Measurements from ENCODE around the gene SIGLEC12.
"Not testable (repeated sequence)": the region's sequence is repeated elsewhere in the genome, so short reads cannot be mapped to it uniquely, and the experiment has no call there.

Gene SIGLEC12

GRCh38 chr19:51503286-51503817 is 1.8 kb upstream of the SIGLEC12 start:
- H3K9ac ChIP-seq (ENCODE audit: low read depth, low read length), result no peak overlapping the region
- no peak overlapping the region for H3K27ac ChIP-seq (ENCODE audit: low read depth, low read length)
- no peaks in the 10 kb centered on the region for H3K36me3 ChIP-seq (ENCODE audit: insufficient read depth, low read length)
- no peaks in the 10 kb centered on the region; the same call in 1 of the 2 replicates for H3K27me3 ChIP-seq (ENCODE audit: insufficient read depth, low read length)
- H3K4me1 ChIP-seq (ENCODE audit: insufficient read depth, low read length), result no peaks in the 10 kb centered on the region
- H3K4me3 ChIP-seq (ENCODE audit: low read length), result no peak overlapping the region
- 80% methylated on average over 5 of the region's 5 CpGs for WGBS
- no peaks in the 10 kb centered on the region for H3K9me3 ChIP-seq (ENCODE audit: insufficient read depth, low read depth, low read length)

GRCh38 chr19:51500931-51501330 is 669 bp downstream of the SIGLEC12 start:
- H3K27me3 ChIP-seq (ENCODE audit: insufficient read depth, low read length); H3K4me3 ChIP-seq (ENCODE audit: low read length); H3K36me3 ChIP-seq (ENCODE audit: insufficient read depth, low read length); H3K9ac ChIP-seq (ENCODE audit: low read depth, low read length); H3K4me1 ChIP-seq (ENCODE audit: insufficient read depth, low read length); H3K9me3 ChIP-seq (ENCODE audit: insufficient read depth, low read depth, low read length); H3K27ac ChIP-seq (ENCODE audit: low read depth, low read length): not testable (repeated sequence)
- WGBS, result 66% methylated on average over 8 of the region's 8 CpGs

- H3K9me3 ChIP-seq (ENCODE audit: insufficient read depth, low read depth, low read length), result no peaks in the 10 kb centered on the region
- 21% methylated on average over 2 of the region's 3 CpGs for WGBS
- no peak overlapping the region for H3K9ac ChIP-seq (ENCODE audit: low read depth, low read length)
- H3K4me3 ChIP-seq (ENCODE audit: low read length), result no peak overlapping the region
- H3K27ac ChIP-seq (ENCODE audit: low read depth, low read length), result no peak overlapping the region
- H3K4me1 ChIP-seq (ENCODE audit: insufficient read depth, low read length), result no peaks in the 10 kb centered on the region
- no peaks in the 10 kb centered on the region; the same call in 1 of the 2 replicates for H3K27me3 ChIP-seq (ENCODE audit: insufficient read depth, low read length)
- no peaks in the 10 kb centered on the region for H3K36me3 ChIP-seq (ENCODE audit: insufficient read depth, low read length)
Observed at GRCh38 chr19:51497666-51498065, 3.9 kb downstream of the SIGLEC12 start.

DNA sequence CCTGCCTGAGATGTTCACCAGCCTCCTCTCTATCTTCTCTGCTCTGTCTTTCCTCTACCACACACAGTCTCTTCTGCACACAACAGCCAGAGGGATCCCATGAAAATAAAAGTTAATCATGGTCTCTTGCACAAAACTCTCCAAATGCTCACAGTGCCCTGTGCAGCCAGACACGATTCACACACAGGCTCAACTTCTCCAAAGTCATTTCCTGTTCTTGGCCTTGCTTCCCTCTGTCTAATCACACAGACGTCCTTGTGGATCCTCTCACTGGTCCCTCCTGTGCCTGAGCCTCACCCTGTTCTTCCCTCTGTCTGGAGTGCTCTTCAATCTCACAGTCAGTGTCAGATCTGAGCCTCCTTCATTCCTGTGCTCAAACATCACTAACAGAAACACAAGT is 7.8 kb downstream of the SIGLEC12 start:
- H3K36me3 ChIP-seq (ENCODE audit: insufficient read depth, low read length), result no peaks in the 10 kb centered on the region

GRCh38 chr19:51491586-51491985 is 10.0 kb downstream of the SIGLEC12 start:
- H3K9ac ChIP-seq (ENCODE audit: low read depth, low read length), result no peak overlapping the region
- WGBS, result 82% methylated on average over 7 of the region's 7 CpGs
- H3K4me1 ChIP-seq (ENCODE audit: insufficient read depth, low read length), result no peaks in the 10 kb centered on the region
- no peaks in the 10 kb centered on the region for H3K9me3 ChIP-seq (ENCODE audit: insufficient read depth, low read depth, low read length)
- H3K27me3 ChIP-seq (ENCODE audit: insufficient read depth, low read length), result no peaks in the 10 kb centered on the region
- H3K36me3 ChIP-seq (ENCODE audit: insufficient read depth, low read length), result no peaks in the 10 kb centered on the region
- H3K27ac ChIP-seq (ENCODE audit: low read depth, low read length), result no peak overlapping the region
- H3K4me3 ChIP-seq (ENCODE audit: low read length), result no peak overlapping the region

More for the DNA sequence above, 7.8 kb downstream of the SIGLEC12 start:
- no peaks in the 10 kb centered on the region for H3K9me3 ChIP-seq (ENCODE audit: insufficient read depth, low read depth, low read length)
- 41% methylated on average over 2 of the region's 2 CpGs for WGBS
- no peaks in the 10 kb centered on the region for H3K4me1 ChIP-seq (ENCODE audit: insufficient read depth, low read length)
- no peak overlapping the region for H3K4me3 ChIP-seq (ENCODE audit: low read length)
- H3K27ac ChIP-seq (ENCODE audit: low read depth, low read length), result no peak overlapping the region
- no peaks in the 10 kb centered on the region for H3K27me3 ChIP-seq (ENCODE audit: insufficient read depth, low read length)
- no peak overlapping the region for H3K9ac ChIP-seq (ENCODE audit: low read depth, low read length)

GRCh38 chr19:51490676-51491075 is 10.9 kb downstream of the SIGLEC12 start:
- H3K9me3 ChIP-seq (ENCODE audit: insufficient read depth, low read depth, low read length), result peaks cover 5% of the 10 kb centered on the region
- 71% methylated on average over 14 of the region's 14 CpGs for WGBS

GRCh38 chr19:51489113-51489512 is 12.5 kb downstream of the SIGLEC12 start:
- no peak overlapping the region for H3K9ac ChIP-seq (ENCODE audit: low read depth, low read length)
- 45% methylated on average over 2 of the region's 2 CpGs for WGBS
- H3K27me3 ChIP-seq (ENCODE audit: insufficient read depth, low read length), result no peaks in the 10 kb centered on the region
- no peak overlapping the region for H3K27ac ChIP-seq (ENCODE audit: low read depth, low read length)
- H3K9me3 ChIP-seq (ENCODE audit: insufficient read depth, low read depth, low read length), result peaks cover 6% of the 10 kb centered on the region
- H3K4me1 ChIP-seq (ENCODE audit: insufficient read depth, low read length), result no peaks in the 10 kb centered on the region
- no peaks in the 10 kb centered on the region for H3K36me3 ChIP-seq (ENCODE audit: insufficient read depth, low read length)
- no peak overlapping the region for H3K4me3 ChIP-seq (ENCODE audit: low read length)

More at GRCh38 chr19:51490676-51491075, 10.9 kb downstream of the SIGLEC12 start:
- Histone ChIP-seq H3K36me3 (ENCODE audit: insufficient read depth, low read length) (no peaks in the 10 kb centered on the region), H3K9ac (ENCODE audit: low read depth, low read length) (no peak overlapping the region), H3K4me1 (ENCODE audit: insufficient read depth, low read length) (no peaks in the 10 kb centered on the region), H3K4me3 (ENCODE audit: low read length) (no peak overlapping the region), H3K27ac (ENCODE audit: low read depth, low read length) (no peak overlapping the region), H3K27me3 (ENCODE audit: insufficient read depth, low read length) (no peaks in the 10 kb centered on the region)

GRCh38 chr19:51488491-51488890 is 13.1 kb downstream of the SIGLEC12 start:
- Histone ChIP-seq H3K27me3 (ENCODE audit: insufficient read depth, low read length) (no peaks in the 10 kb centered on the region), H3K4me3 (ENCODE audit: low read length) (no peak overlapping the region), H3K36me3 (ENCODE audit: insufficient read depth, low read length) (no peaks in the 10 kb centered on the region), H3K4me1 (ENCODE audit: insufficient read depth, low read length) (no peaks in the 10 kb centered on the region), H3K9me3 (ENCODE audit: insufficient read depth, low read depth, low read length) (peaks cover 6% of the 10 kb centered on the region), H3K9ac (ENCODE audit: low read depth, low read length) (no peak overlapping the region), H3K27ac (ENCODE audit: low read depth, low read length) (no peak overlapping the region)
- 81% methylated on average over 3 of the region's 3 CpGs for WGBS

- peaks cover 6% of the 10 kb centered on the region for H3K9me3 ChIP-seq (ENCODE audit: insufficient read depth, low read depth, low read length)
- H3K36me3 ChIP-seq (ENCODE audit: insufficient read depth, low read length), result no peaks in the 10 kb centered on the region
- H3K9ac ChIP-seq (ENCODE audit: low read depth, low read length), result no peak overlapping the region
- 76% methylated on average over 5 of the region's 5 CpGs for WGBS
- H3K4me3 ChIP-seq (ENCODE audit: low read length), result no peak overlapping the region
- no peaks in the 10 kb centered on the region for H3K4me1 ChIP-seq (ENCODE audit: insufficient read depth, low read length)
- H3K27me3 ChIP-seq (ENCODE audit: insufficient read depth, low read length), result no peaks in the 10 kb centered on the region
- no peak overlapping the region for H3K27ac ChIP-seq (ENCODE audit: low read depth, low read length)
Observed at GRCh38 chr19:51485960-51486660, 15.5 kb downstream of the SIGLEC12 start.

DNA sequence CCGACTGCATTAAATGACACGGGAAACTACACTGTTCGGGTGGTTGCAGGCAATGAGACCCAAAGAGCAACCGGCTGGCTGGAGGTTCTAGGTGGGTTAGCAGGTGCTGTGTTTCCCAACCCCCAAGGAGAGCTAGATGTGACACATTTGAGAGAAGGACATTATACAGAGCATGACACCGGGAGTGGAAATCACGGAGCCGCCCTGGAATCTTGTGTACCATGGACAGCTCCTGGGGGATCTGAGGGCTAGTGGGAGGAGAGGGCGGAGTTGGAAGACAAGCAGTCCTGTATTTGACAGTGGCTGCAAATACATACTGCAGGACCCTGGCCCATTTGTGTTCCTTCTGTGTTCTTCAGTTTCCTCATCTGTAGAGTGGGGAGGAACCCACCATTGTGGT is 21.0 kb downstream of the SIGLEC12 start:
- Histone ChIP-seq H3K27ac (ENCODE audit: low read depth, low read length) (no peak overlapping the region), H3K9me3 (ENCODE audit: insufficient read depth, low read depth, low read length) (no peaks in the 10 kb centered on the region; the same call in 1 of the 2 replicates), H3K9ac (ENCODE audit: low read depth, low read length) (no peak overlapping the region), H3K4me1 (ENCODE audit: insufficient read depth, low read length) (no peaks in the 10 kb centered on the region), H3K27me3 (ENCODE audit: insufficient read depth, low read length) (0 out of 2 replicates have a peak, but pooled peaks cover 3% of the 10 kb centered on the region), H3K4me3 (ENCODE audit: low read length) (no peak overlapping the region), H3K36me3 (ENCODE audit: insufficient read depth, low read length) (no peaks in the 10 kb centered on the region)
- 42% methylated on average over 8 of the region's 8 CpGs for WGBS

GRCh38 chr19:51479531-51480331 is 21.9 kb downstream of the SIGLEC12 start:
- Histone ChIP-seq H3K36me3 (ENCODE audit: insufficient read depth, low read length) (no peaks in the 10 kb centered on the region), H3K9ac (ENCODE audit: low read depth, low read length) (no peak overlapping the region), H3K4me3 (ENCODE audit: low read length) (no peak overlapping the region), H3K27ac (ENCODE audit: low read depth, low read length) (no peak overlapping the region), H3K27me3 (ENCODE audit: insufficient read depth, low read length) (peaks cover 6% of the 10 kb centered on the region; the same call in 1 of the 2 replicates), H3K9me3 (ENCODE audit: insufficient read depth, low read depth, low read length) (no peaks in the 10 kb centered on the region), H3K4me1 (ENCODE audit: insufficient read depth, low read length) (no peaks in the 10 kb centered on the region)
- WGBS, result 75% methylated on average over 12 of the region's 12 CpGs
